GM23338 (cell line): ENCODE measurements around the gene TEX9.

Experiments
- CREB1 ChIP-seq: fragments of 250-450 bp; sonication (Bioruptor Pico); IDR thresholded peaks from 2 replicates; pipeline ENCODE4 v1.5.0; 2020; ENCODE audit warnings: low read depth, mild to moderate bottlenecking, moderate library complexity
- EZH2 ChIP-seq: fragments of 200-600 bp; sonication (generic); IDR thresholded peaks from one replicate; pipeline ENCODE4 v1.8.0; 2017; ENCODE audit warnings: antibody characterized with exemption, mild to moderate bottlenecking, low read depth; ENCODE audit not compliant: unreplicated experiment
- EZH2phosphoT487 ChIP-seq: fragments of 200-600 bp; sonication (generic); IDR thresholded peaks from one replicate; pipeline ENCODE4 v1.8.1; 2018; ENCODE audit warnings: antibody characterized with exemption; ENCODE audit not compliant: unreplicated experiment
- JUNB ChIP-seq: IDR thresholded peaks from one replicate; pipeline ENCODE4 v1.6.1; 2016; ENCODE audit warnings: antibody characterized with exemption; ENCODE audit not compliant: unreplicated experiment
- NANOG ChIP-seq: IDR thresholded peaks from 2 replicates; pipeline ENCODE4 v1.6.1; 2016; ENCODE audit warnings: antibody characterized with exemption, borderline replicate concordance
- POLR2AphosphoS5 ChIP-seq: IDR thresholded peaks from 2 replicates; pipeline ENCODE4 v1.6.1; 2016; ENCODE audit warnings: antibody characterized with exemption, low read depth
- STAT1 ChIP-seq: IDR thresholded peaks from one replicate; pipeline ENCODE4 v1.6.1; 2016; ENCODE audit warnings: antibody characterized with exemption; ENCODE audit not compliant: unreplicated experiment
- ZNF114 ChIP-seq: fragments of 250-450 bp; sonication (Bioruptor Pico); IDR thresholded peaks from 2 replicates; pipeline ENCODE4 v1.5.0; 2020; ENCODE audit warnings: mild to moderate bottlenecking, moderate library complexity
- ZNF331 ChIP-seq: fragments of 250-450 bp; sonication (Bioruptor Pico); IDR thresholded peaks from 2 replicates; pipeline ENCODE4 v1.5.0; 2020; ENCODE audit warnings: low read depth, mild to moderate bottlenecking, moderate library complexity
- TF ChIP-seq, protein P1 (sequence below), 2 experiments: fragments of 200-600 bp in 1 of 2; sonication (generic) in 1 of 2; conservative IDR thresholded peaks; 2 replicates each; pipeline versions ENCODE4 v1.5.1 to v1.6.1; 2016 to 2017; ENCODE audit warnings: antibody characterized with exemption in 2 of 2, low read depth in 2 of 2, mild to moderate bottlenecking in 2 of 2, moderate library complexity in 1 of 2
- TF ChIP-seq, protein P2 (sequence below): IDR thresholded peaks from one replicate; pipeline ENCODE4 v1.6.1; 2018; ENCODE audit warnings: antibody characterized with exemption; ENCODE audit not compliant: unreplicated experiment

DNA sequence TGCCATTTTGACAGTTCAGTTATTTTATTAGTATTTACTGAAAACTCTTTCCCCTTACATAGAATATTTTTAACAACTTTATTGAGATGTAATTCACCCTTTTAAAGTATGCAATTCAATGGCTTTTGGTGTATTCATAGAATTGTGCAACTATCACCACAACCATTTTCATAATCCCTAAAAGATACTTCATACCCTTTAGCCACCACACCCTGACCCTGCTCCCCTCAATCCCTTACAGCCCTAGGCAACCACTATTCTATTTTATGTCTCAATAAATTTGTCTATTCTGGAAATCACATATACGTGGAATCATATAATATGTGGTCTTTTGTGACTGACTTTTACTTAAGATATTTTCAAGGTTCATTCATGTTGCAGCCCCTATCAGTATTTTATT, 29.7 kb downstream of the TEX9 start:
- TF ChIP-seq ZNF331 (CRISPR knock-in tag), result no peak
- TF ChIP-seq, protein P1, sequence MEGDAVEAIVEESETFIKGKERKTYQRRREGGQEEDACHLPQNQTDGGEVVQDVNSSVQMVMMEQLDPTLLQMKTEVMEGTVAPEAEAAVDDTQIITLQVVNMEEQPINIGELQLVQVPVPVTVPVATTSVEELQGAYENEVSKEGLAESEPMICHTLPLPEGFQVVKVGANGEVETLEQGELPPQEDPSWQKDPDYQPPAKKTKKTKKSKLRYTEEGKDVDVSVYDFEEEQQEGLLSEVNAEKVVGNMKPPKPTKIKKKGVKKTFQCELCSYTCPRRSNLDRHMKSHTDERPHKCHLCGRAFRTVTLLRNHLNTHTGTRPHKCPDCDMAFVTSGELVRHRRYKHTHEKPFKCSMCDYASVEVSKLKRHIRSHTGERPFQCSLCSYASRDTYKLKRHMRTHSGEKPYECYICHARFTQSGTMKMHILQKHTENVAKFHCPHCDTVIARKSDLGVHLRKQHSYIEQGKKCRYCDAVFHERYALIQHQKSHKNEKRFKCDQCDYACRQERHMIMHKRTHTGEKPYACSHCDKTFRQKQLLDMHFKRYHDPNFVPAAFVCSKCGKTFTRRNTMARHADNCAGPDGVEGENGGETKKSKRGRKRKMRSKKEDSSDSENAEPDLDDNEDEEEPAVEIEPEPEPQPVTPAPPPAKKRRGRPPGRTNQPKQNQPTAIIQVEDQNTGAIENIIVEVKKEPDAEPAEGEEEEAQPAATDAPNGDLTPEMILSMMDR (conservative IDR thresholded peaks at IDR 0.05; ENCODE audit: low read depth in 2 of 2), result no peak
- TF ChIP-seq, protein P2, sequence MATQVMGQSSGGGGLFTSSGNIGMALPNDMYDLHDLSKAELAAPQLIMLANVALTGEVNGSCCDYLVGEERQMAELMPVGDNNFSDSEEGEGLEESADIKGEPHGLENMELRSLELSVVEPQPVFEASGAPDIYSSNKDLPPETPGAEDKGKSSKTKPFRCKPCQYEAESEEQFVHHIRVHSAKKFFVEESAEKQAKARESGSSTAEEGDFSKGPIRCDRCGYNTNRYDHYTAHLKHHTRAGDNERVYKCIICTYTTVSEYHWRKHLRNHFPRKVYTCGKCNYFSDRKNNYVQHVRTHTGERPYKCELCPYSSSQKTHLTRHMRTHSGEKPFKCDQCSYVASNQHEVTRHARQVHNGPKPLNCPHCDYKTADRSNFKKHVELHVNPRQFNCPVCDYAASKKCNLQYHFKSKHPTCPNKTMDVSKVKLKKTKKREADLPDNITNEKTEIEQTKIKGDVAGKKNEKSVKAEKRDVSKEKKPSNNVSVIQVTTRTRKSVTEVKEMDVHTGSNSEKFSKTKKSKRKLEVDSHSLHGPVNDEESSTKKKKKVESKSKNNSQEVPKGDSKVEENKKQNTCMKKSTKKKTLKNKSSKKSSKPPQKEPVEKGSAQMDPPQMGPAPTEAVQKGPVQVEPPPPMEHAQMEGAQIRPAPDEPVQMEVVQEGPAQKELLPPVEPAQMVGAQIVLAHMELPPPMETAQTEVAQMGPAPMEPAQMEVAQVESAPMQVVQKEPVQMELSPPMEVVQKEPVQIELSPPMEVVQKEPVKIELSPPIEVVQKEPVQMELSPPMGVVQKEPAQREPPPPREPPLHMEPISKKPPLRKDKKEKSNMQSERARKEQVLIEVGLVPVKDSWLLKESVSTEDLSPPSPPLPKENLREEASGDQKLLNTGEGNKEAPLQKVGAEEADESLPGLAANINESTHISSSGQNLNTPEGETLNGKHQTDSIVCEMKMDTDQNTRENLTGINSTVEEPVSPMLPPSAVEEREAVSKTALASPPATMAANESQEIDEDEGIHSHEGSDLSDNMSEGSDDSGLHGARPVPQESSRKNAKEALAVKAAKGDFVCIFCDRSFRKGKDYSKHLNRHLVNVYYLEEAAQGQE, result no peak
- no peak for TF ChIP-seq NANOG
- no peak for TF ChIP-seq POLR2AphosphoS5
- TF ChIP-seq EZH2, result no peak
- TF ChIP-seq EZH2phosphoT487, result no peak
- TF ChIP-seq ZNF114 (CRISPR knock-in tag), result no peak
- no peak for TF ChIP-seq CREB1
- TF ChIP-seq JUNB, result no peak
- no peak for TF ChIP-seq STAT1
